ENCODE data around the gene NUDCD2. TPM values are rescaled to one million over a fixed set of nuclear protein-coding genes. Genes with fewer than 3 reads are reported as not detected.

NUDCD2 gene
- total and polyA plus RNA-seq, 5 donors from 2014 or later: 20.7 to 59.8 (median 46.0) TPM

- no peaks in the 10 kb centered on the region for H3K9me3 Mint-ChIP-seq
- DNase-seq (peak in 2 of 3 donors; percentile 38 to 71), ATAC-seq (ENCODE audit: low read depth in 2 of 2) (no peak)
- H3K27ac Mint-ChIP-seq: peak overlapping the region; percentile 99 to 100 (median 100)
- H3K4me3 ChIP-seq (ENCODE audit: low read depth, low read length): peak overlapping the region; percentile 95
- peak overlapping the region; percentile 99 for H3K27ac ChIP-seq (ENCODE audit: insufficient read depth, low read length, poor library complexity, severe bottlenecking)
- no peaks in the 10 kb centered on the region for H3K27me3 Mint-ChIP-seq
- peaks cover 4% of the 10 kb centered on the region for H3K36me3 Mint-ChIP-seq
- peaks cover 11 to 46% (median 36%) of the 10 kb centered on the region in 4 donors for H3K4me1 Mint-ChIP-seq
- H3K9me3 ChIP-seq (ENCODE audit: control insufficient read depth in 2 of 2, low read length in 2 of 2): no peaks in the 10 kb centered on the region
- peak overlapping the region; percentile 94 to 99 (median 96) for H3K4me3 Mint-ChIP-seq
- H3K36me3 ChIP-seq (ENCODE audit: control insufficient read depth, insufficient read depth, low read length): no peaks in the 10 kb centered on the region
- H3K27me3 ChIP-seq (ENCODE audit: control insufficient read depth, insufficient read depth, low read length): no peaks in the 10 kb centered on the region
- H3K4me1 ChIP-seq (ENCODE audit: control insufficient read depth, insufficient read depth, low read length, poor library complexity, severe bottlenecking): peaks cover 46% of the 10 kb centered on the region
These were observed 44.4 kb upstream of the NUDCD2 start for GRCh38 chr5:163504079-163504931.

DNA sequence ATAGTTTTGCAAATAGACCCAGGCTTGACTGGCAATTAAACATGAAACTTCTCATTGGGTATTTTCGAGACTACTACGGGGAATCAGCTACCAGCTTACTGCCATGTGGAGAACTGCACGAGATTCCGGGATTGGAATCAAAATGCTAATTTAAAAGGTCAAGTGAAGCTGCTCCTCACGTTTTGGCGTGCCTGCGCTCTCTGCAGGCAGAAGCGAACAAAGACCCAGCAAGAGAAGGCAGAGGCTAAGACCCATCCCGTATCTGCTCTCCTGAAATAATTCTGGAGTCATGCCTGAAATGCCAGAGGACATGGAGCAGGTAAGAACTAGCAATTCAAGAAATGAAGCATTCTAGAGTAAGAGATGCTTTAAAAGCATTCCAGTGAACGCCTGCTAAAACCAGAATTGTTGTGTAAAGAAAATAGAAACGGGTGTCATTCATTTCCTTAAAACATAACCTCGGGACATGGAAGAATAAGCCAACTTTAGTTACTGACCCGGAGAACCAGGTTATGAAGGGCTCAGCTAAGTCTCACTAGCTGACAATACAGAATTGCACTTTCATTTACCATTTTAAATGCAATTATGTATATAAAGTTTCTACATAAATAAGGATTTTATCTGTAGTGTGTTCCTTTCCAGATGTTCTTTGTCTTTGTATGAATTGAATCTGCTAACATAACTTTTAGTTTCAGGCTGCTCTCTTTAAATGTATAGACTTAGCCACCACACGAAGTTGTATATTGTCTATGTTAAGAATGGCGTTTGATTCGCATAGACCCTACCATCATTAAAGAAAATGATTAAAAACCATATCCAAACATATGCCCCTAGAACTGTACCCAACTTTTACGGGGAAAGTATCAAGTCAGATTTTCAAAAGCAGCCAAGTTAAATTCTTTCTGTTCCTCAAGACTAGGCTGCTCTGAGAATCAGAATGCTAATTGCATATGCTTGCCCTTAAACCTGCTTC is 43.5 kb upstream of the NUDCD2 start:
- peaks cover 5 to 37% (median 29%) of the 10 kb centered on the region in 4 donors for H3K4me1 Mint-ChIP-seq
- peak overlapping the region; percentile 94 to 99 (median 96) for H3K4me3 Mint-ChIP-seq
- ATAC-seq (ENCODE audit: low read depth in 2 of 2) (no peak), DNase-seq (peak in 1 of 3 donors; percentile 59)
- no peaks in the 10 kb centered on the region for H3K36me3 ChIP-seq (ENCODE audit: control insufficient read depth, insufficient read depth, low read length)
- H3K27ac ChIP-seq (ENCODE audit: insufficient read depth, low read length, poor library complexity, severe bottlenecking): peak overlapping the region; percentile 99
- no peaks in the 10 kb centered on the region for H3K9me3 Mint-ChIP-seq
- H3K27me3 ChIP-seq (ENCODE audit: control insufficient read depth, insufficient read depth, low read length): no peaks in the 10 kb centered on the region
- no peaks in the 10 kb centered on the region for H3K27me3 Mint-ChIP-seq
- no peaks in the 10 kb centered on the region for H3K9me3 ChIP-seq (ENCODE audit: control insufficient read depth in 2 of 2, low read length in 2 of 2)
- H3K4me3 ChIP-seq (ENCODE audit: low read depth, low read length): peak overlapping the region; percentile 95
- H3K27ac Mint-ChIP-seq: peak overlapping the region; percentile 99 to 100 (median 100)
- H3K36me3 Mint-ChIP-seq: no peaks in the 10 kb centered on the region
- H3K4me1 ChIP-seq (ENCODE audit: control insufficient read depth, insufficient read depth, low read length, poor library complexity, severe bottlenecking): peaks cover 37% of the 10 kb centered on the region

DNA sequence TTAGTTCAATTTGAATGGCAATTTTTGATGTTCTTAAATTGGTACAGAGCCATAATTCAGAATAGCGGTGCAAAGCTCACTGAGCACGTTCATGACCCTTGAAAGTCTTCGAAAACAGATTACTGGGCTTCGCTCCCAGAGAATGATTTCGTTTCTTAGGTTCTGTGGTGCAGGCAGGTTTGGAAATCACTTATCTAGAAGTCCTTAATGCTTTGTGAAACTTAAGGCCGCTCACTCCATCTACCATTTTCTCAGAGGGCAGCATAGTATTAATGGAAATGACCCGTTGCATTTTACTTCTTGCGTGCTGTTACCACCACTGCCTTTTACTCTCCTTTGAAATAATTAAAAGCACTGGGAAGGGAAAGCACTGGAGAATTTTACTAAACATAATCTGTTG is 42.6 kb upstream of the NUDCD2 start:
- Histone ChIP-seq H3K36me3 (ENCODE audit: control insufficient read depth, insufficient read depth, low read length) (no peaks in the 10 kb centered on the region), H3K27me3 (ENCODE audit: control insufficient read depth, insufficient read depth, low read length) (no peaks in the 10 kb centered on the region), H3K4me1 (ENCODE audit: control insufficient read depth, insufficient read depth, low read length, poor library complexity, severe bottlenecking) (peaks cover 28% of the 10 kb centered on the region), H3K9me3 (ENCODE audit: control insufficient read depth in 2 of 2, low read length in 2 of 2) (no peaks in the 10 kb centered on the region), H3K27ac (ENCODE audit: insufficient read depth, low read length, poor library complexity, severe bottlenecking) (peak overlapping the region; percentile 99), H3K4me3 (ENCODE audit: low read depth, low read length) (peak overlapping the region; percentile 95)
- ATAC-seq (ENCODE audit: low read depth in 2 of 2) (no peak), DNase-seq (no peak)
- Mint-ChIP-seq H3K4me1 (peaks cover 5 to 28% (median 21%) of the 10 kb centered on the region in 4 donors), H3K27ac (peak overlapping the region in 2 of 3 donors; percentile 99 to 100), H3K4me3 (peak overlapping the region; percentile 94 to 99 (median 96)), H3K36me3 (no peaks in the 10 kb centered on the region), H3K27me3 (no peaks in the 10 kb centered on the region), H3K9me3 (no peaks in the 10 kb centered on the region)

DNA sequence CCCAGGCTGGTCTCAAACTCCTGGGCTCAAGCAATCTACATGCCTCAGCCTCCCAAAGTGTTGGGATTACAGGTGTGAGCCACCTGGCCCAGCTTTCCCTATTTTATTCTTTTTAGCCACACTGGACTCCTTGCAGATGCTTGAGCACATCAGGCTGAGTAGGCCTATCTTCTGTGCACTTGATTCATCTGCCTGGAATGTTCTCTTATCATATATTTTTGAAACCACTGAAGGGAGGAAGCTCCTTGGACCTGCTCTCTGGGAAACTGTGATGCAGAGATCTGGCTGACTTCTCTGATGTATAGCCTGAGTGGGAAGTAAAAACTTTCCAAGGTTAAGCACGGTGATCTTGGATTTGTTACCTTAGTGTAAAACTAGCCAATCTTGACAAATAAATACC is 39.0 kb upstream of the NUDCD2 start:
- ATAC-seq (ENCODE audit: low read depth in 2 of 2): no peak
- peaks cover 5 to 15% (median 10%) of the 10 kb centered on the region in 4 donors for H3K4me1 Mint-ChIP-seq
- H3K9me3 ChIP-seq (ENCODE audit: control insufficient read depth in 2 of 2, low read length in 2 of 2): no peaks in the 10 kb centered on the region

DNA sequence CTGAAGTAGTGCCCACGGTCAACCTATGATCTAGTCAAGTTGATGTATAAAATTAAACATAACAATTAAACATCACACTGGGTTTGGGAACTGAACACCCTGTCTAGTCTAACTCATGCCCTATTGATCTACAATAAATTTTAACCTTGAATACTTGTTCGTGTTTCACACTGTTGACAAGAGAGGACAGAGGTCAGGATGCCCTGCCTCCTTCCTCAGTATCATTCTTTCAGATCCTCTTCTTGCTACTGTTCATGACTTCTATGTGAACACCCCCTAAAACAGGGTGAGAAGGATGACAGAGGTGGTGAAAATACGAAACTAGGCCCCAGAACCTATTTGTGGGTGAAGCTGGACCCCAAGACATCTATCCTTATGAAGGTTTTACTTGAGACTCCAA is 37.4 kb upstream of the NUDCD2 start:
- H3K27ac Mint-ChIP-seq: no peak overlapping the region
- DNase-seq (no peak), ATAC-seq (ENCODE audit: low read depth in 2 of 2) (no peak)
- Histone ChIP-seq H3K4me1 (ENCODE audit: control insufficient read depth, insufficient read depth, low read length, poor library complexity, severe bottlenecking) (no peaks in the 10 kb centered on the region), H3K27ac (ENCODE audit: insufficient read depth, low read length, poor library complexity, severe bottlenecking) (no peak overlapping the region), H3K9me3 (ENCODE audit: control insufficient read depth in 2 of 2, low read length in 2 of 2) (no peaks in the 10 kb centered on the region), H3K4me3 (ENCODE audit: low read depth, low read length) (no peak overlapping the region), H3K36me3 (ENCODE audit: control insufficient read depth, insufficient read depth, low read length) (no peaks in the 10 kb centered on the region), H3K27me3 (ENCODE audit: control insufficient read depth, insufficient read depth, low read length) (no peaks in the 10 kb centered on the region)
- no peaks in the 10 kb centered on the region for H3K36me3 Mint-ChIP-seq
- no peaks in the 10 kb centered on the region for H3K9me3 Mint-ChIP-seq
- H3K27me3 Mint-ChIP-seq: no peaks in the 10 kb centered on the region
- no peak overlapping the region for H3K4me3 Mint-ChIP-seq
- peaks cover 0 to 5% (median 2%) of the 10 kb centered on the region in 4 donors for H3K4me1 Mint-ChIP-seq

More for the DNA sequence above, 39.0 kb upstream of the NUDCD2 start:
- no peak overlapping the region for H3K4me3 Mint-ChIP-seq
- no peak overlapping the region for H3K4me3 ChIP-seq (ENCODE audit: low read depth, low read length)
- peaks cover 12% of the 10 kb centered on the region for H3K4me1 ChIP-seq (ENCODE audit: control insufficient read depth, insufficient read depth, low read length, poor library complexity, severe bottlenecking)
- no peak for DNase-seq
- no peaks in the 10 kb centered on the region for H3K27me3 ChIP-seq (ENCODE audit: control insufficient read depth, insufficient read depth, low read length)
- no peak overlapping the region for H3K27ac Mint-ChIP-seq
- H3K27me3 Mint-ChIP-seq: no peaks in the 10 kb centered on the region
- H3K9me3 Mint-ChIP-seq: no peaks in the 10 kb centered on the region
- H3K27ac ChIP-seq (ENCODE audit: insufficient read depth, low read length, poor library complexity, severe bottlenecking): no peak overlapping the region
- H3K36me3 Mint-ChIP-seq: no peaks in the 10 kb centered on the region
- H3K36me3 ChIP-seq (ENCODE audit: control insufficient read depth, insufficient read depth, low read length): no peaks in the 10 kb centered on the region

- Mint-ChIP-seq H3K9me3 (no peaks in the 10 kb centered on the region), H3K27me3 (no peaks in the 10 kb centered on the region), H3K36me3 (no peaks in the 10 kb centered on the region), H3K4me3 (no peak overlapping the region), H3K27ac (no peak overlapping the region), H3K4me1 (peaks cover 0 to 9% (median 2%) of the 10 kb centered on the region in 4 donors)
- no peaks in the 10 kb centered on the region for H3K4me1 ChIP-seq (ENCODE audit: control insufficient read depth, insufficient read depth, low read length, poor library complexity, severe bottlenecking)
- H3K27ac ChIP-seq (ENCODE audit: insufficient read depth, low read length, poor library complexity, severe bottlenecking): no peak overlapping the region
- H3K9me3 ChIP-seq (ENCODE audit: control insufficient read depth in 2 of 2, low read length in 2 of 2): no peaks in the 10 kb centered on the region
- DNase-seq: no peak
- H3K4me3 ChIP-seq (ENCODE audit: low read depth, low read length): no peak overlapping the region
- H3K27me3 ChIP-seq (ENCODE audit: control insufficient read depth, insufficient read depth, low read length): no peaks in the 10 kb centered on the region
- no peaks in the 10 kb centered on the region for H3K36me3 ChIP-seq (ENCODE audit: control insufficient read depth, insufficient read depth, low read length)
- ATAC-seq (ENCODE audit: low read depth in 2 of 2): no peak
These were observed 36.4 kb upstream of the NUDCD2 start for GRCh38 chr5:163496286-163496685.

GRCh38 chr5:163489745-163490075 is 29.8 kb upstream of the NUDCD2 start:
- Mint-ChIP-seq H3K9me3 (no peaks in the 10 kb centered on the region), H3K4me3 (no peak overlapping the region), H3K36me3 (no peaks in the 10 kb centered on the region), H3K27ac (peak overlapping the region in 1 of 3 donors; percentile 63), H3K4me1 (peaks cover under 1 to 14% (median 8%) of the 10 kb centered on the region in 4 donors), H3K27me3 (no peaks in the 10 kb centered on the region)
- Histone ChIP-seq H3K9me3 (ENCODE audit: control insufficient read depth in 2 of 2, low read length in 2 of 2) (no peaks in the 10 kb centered on the region), H3K27me3 (ENCODE audit: control insufficient read depth, insufficient read depth, low read length) (no peaks in the 10 kb centered on the region), H3K4me3 (ENCODE audit: low read depth, low read length) (no peak overlapping the region), H3K4me1 (ENCODE audit: control insufficient read depth, insufficient read depth, low read length, poor library complexity, severe bottlenecking) (no peaks in the 10 kb centered on the region), H3K36me3 (ENCODE audit: control insufficient read depth, insufficient read depth, low read length) (no peaks in the 10 kb centered on the region), H3K27ac (ENCODE audit: insufficient read depth, low read length, poor library complexity, severe bottlenecking) (no peak overlapping the region)
- ATAC-seq (ENCODE audit: low read depth in 2 of 2) (no peak), DNase-seq (no peak)
